OCI-LY7 (cell line): Measurements from ENCODE around the gene CCDC178.

ENCODE experiments used
- EZH2phosphoT487 ChIP-seq: fragments of 200-600 bp; sonication (generic); IDR thresholded peaks from 2 replicates; pipeline ENCODE4 v1.6.1; 2018; ENCODE audit warnings: low read depth, borderline replicate concordance, mild to moderate bottlenecking, mixed run types, antibody characterized with exemption, low read length, moderate library complexity, mixed read lengths
- TF ChIP-seq, protein P1 (sequence below): fragments of 200-600 bp; sonication (generic); conservative IDR thresholded peaks from 2 replicates; pipeline ENCODE4 v1.5.1; 2014; ENCODE audit warnings: mild to moderate bottlenecking, antibody characterized with exemption, low read length, moderate library complexity, mixed read lengths

DNA sequence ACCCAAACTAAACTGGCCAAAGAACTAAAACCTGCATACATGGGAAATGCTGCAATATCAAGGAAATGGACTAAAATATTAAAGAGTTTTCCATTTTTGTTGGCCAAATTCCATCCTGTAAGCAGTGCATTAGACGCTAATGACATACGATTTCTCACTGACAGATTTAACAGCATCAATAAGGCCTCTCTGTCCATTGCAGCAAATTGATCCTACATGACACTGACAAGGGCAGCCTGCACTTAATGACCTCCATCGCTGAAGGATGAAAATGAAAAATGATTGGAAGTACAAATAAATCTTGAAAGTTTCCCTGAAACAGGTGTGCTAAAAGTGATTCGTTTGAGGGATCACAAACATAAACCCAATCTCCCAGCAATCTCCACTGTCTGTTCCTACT, 350.1 kb downstream of the CCDC178 start:
- TF ChIP-seq, protein P1, sequence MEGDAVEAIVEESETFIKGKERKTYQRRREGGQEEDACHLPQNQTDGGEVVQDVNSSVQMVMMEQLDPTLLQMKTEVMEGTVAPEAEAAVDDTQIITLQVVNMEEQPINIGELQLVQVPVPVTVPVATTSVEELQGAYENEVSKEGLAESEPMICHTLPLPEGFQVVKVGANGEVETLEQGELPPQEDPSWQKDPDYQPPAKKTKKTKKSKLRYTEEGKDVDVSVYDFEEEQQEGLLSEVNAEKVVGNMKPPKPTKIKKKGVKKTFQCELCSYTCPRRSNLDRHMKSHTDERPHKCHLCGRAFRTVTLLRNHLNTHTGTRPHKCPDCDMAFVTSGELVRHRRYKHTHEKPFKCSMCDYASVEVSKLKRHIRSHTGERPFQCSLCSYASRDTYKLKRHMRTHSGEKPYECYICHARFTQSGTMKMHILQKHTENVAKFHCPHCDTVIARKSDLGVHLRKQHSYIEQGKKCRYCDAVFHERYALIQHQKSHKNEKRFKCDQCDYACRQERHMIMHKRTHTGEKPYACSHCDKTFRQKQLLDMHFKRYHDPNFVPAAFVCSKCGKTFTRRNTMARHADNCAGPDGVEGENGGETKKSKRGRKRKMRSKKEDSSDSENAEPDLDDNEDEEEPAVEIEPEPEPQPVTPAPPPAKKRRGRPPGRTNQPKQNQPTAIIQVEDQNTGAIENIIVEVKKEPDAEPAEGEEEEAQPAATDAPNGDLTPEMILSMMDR: no peak
- TF ChIP-seq EZH2phosphoT487: no peak
